Activated CD8-positive, alpha-beta T cell treated with anti-CD3 and anti-CD28 coated beads, Interleukin-2, amount 10 ng/mL, durations not matched to agents 7 days and 5 days (primary cell): ENCODE data around the gene KCNH8. TPM values are rescaled to one million over a fixed set of nuclear protein-coding genes. Genes with fewer than 3 reads are reported as not detected.
A peak's percentile ranks its signal among the peaks of the same experiment; 100 is the strongest.

Experiments used
- ATAC-seq: fragments of 150-1000 bp; cut with Tn5 transposase; one replicate; pipeline ENCODE4 v1.10.0; 2021; ENCODE audit warnings: moderate library complexity
- CTCF ChIA-PET: fragments of 350-600 bp; sonication (Branson Sonifier 250); formaldehyde crosslinking; loops from one replicate; lab custom pipeline; 2021; ENCODE audit warnings: antibody characterized with exemption; lab: Charles Lee
- POLR2A ChIA-PET: fragments of 350-600 bp; sonication (Branson Sonifier 250); formaldehyde crosslinking; loops from one replicate; lab custom pipeline; 2021; ENCODE audit warnings: antibody characterized with exemption; lab: Charles Lee
- DNase-seq: peaks from one replicate; pipeline ENCODE4 v3.0.0-alpha.2; 2020
- H3K27ac Mint-ChIP-seq: one replicate; pipeline ENCODE4 v1.8.0; 2021; ENCODE audit warnings: mild to moderate bottlenecking, mixed read lengths
- H3K27me3 Mint-ChIP-seq: one replicate; pipeline ENCODE4 v1.8.0; 2021; ENCODE audit warnings: low read depth, mixed read lengths
- H3K36me3 Mint-ChIP-seq: one replicate; pipeline ENCODE4 v1.8.0; 2021; ENCODE audit warnings: low read depth, mixed read lengths
- H3K4me1 Mint-ChIP-seq: one replicate; pipeline ENCODE4 v1.8.0; 2021; ENCODE audit warnings: low read depth, mixed read lengths
- H3K4me3 Mint-ChIP-seq: one replicate; pipeline ENCODE4 v1.8.0; 2021; ENCODE audit warnings: mild to moderate bottlenecking, mixed read lengths
- H3K9me3 Mint-ChIP-seq: one replicate; pipeline ENCODE4 v1.8.0; 2022; ENCODE audit warnings: mixed read lengths; ENCODE audit not compliant: insufficient read depth
- total RNA-seq, 2 experiments: library from RNA; stranded (reverse); gene quantifications; one replicate each; pipeline ENCODE4 v1.2.3, GENCODE V29; 2021

The KCNH8 gene
- total RNA-seq, 2 experiments from 2014 or later = not detected

GRCh38 chr3:19342389-19342788 is 194.1 kb downstream of the KCNH8 start:
- no peak for ATAC-seq
- no peaks in the 10 kb centered on the region for H3K9me3 Mint-ChIP-seq
- no peak for DNase-seq
- CTCF ChIA-PET = no interaction called here
- peaks cover under 1% of the 10 kb centered on the region for H3K27me3 Mint-ChIP-seq
- no peak overlapping the region for H3K4me3 Mint-ChIP-seq
- H3K36me3 Mint-ChIP-seq = no peaks in the 10 kb centered on the region
- no peak overlapping the region for H3K27ac Mint-ChIP-seq
- no peaks in the 10 kb centered on the region for H3K4me1 Mint-ChIP-seq
- POLR2A ChIA-PET = no interaction called here

- no peak overlapping the region for H3K27ac Mint-ChIP-seq
- no peaks in the 10 kb centered on the region for H3K4me1 Mint-ChIP-seq
- no peak for ATAC-seq
- ChIA-PET POLR2A (no interaction called here), CTCF (interaction anchor here (1.5 to 3.2 kb wide), 2 partner anchors 118 to 520 kb away, joined by 3 to 20 read pairs; no protein-coding TSS in a partner anchor)
- H3K9me3 Mint-ChIP-seq = no peaks in the 10 kb centered on the region
- H3K36me3 Mint-ChIP-seq = no peaks in the 10 kb centered on the region
- no peak for DNase-seq
- no peak overlapping the region for H3K4me3 Mint-ChIP-seq
- H3K27me3 Mint-ChIP-seq = peaks cover 2% of the 10 kb centered on the region
Observed at GRCh38 chr3:19346759-19347158, 198.4 kb downstream of the KCNH8 start.

- ATAC-seq (no peak), DNase-seq (no peak)
- Mint-ChIP-seq H3K36me3 (no peaks in the 10 kb centered on the region), H3K4me1 (no peaks in the 10 kb centered on the region), H3K27ac (no peak overlapping the region), H3K4me3 (no peak overlapping the region), H3K9me3 (no peaks in the 10 kb centered on the region), H3K27me3 (peaks cover 2% of the 10 kb centered on the region)
- CTCF ChIA-PET = interaction anchor here (0.7 to 3.2 kb wide), 2 partner anchors 519 to 538 kb away, joined by 3 to 20 read pairs; no protein-coding TSS in a partner anchor
- POLR2A ChIA-PET = no interaction called here
Observed at GRCh38 chr3:19347671-19348070, 199.4 kb downstream of the KCNH8 start.

GRCh38 chr3:19348500-19348899 is 200.2 kb downstream of the KCNH8 start:
- Mint-ChIP-seq H3K27ac (no peak overlapping the region), H3K4me1 (no peaks in the 10 kb centered on the region), H3K36me3 (no peaks in the 10 kb centered on the region), H3K4me3 (no peak overlapping the region), H3K9me3 (no peaks in the 10 kb centered on the region), H3K27me3 (peaks cover 2% of the 10 kb centered on the region)
- POLR2A ChIA-PET = no interaction called here
- ATAC-seq (no peak), DNase-seq (no peak)
- CTCF ChIA-PET = interaction anchor here (0.7 to 3.2 kb wide), 6 partner anchors 14 to 537 kb away, joined by 3 to 20 read pairs (median 4); no protein-coding TSS in a partner anchor

- H3K4me3 Mint-ChIP-seq = no peak overlapping the region
- POLR2A ChIA-PET = no interaction called here
- no peaks in the 10 kb centered on the region for H3K4me1 Mint-ChIP-seq
- peak; percentile 30 for DNase-seq
- no peak for ATAC-seq
- H3K36me3 Mint-ChIP-seq = no peaks in the 10 kb centered on the region
- peaks cover 2% of the 10 kb centered on the region for H3K27me3 Mint-ChIP-seq
- CTCF ChIA-PET = interaction anchor here (0.8 to 3.2 kb wide), 6 partner anchors 14 to 579 kb away, joined by 3 to 20 read pairs (median 4); no protein-coding TSS in a partner anchor
- H3K9me3 Mint-ChIP-seq = no peaks in the 10 kb centered on the region
- H3K27ac Mint-ChIP-seq = no peak overlapping the region
Observed at GRCh38 chr3:19348941-19349564, 200.7 kb downstream of the KCNH8 start.

- ATAC-seq (no peak), DNase-seq (no peak)
- no peaks in the 10 kb centered on the region for H3K36me3 Mint-ChIP-seq
- H3K27ac Mint-ChIP-seq = no peak overlapping the region
- H3K27me3 Mint-ChIP-seq = no peaks in the 10 kb centered on the region
- ChIA-PET POLR2A (no interaction called here), CTCF (no interaction called here)
- no peak overlapping the region for H3K4me3 Mint-ChIP-seq
- no peaks in the 10 kb centered on the region for H3K9me3 Mint-ChIP-seq
- H3K4me1 Mint-ChIP-seq = no peaks in the 10 kb centered on the region
Observed at GRCh38 chr3:19357947-19358346, 209.6 kb downstream of the KCNH8 start.

- no peaks in the 10 kb centered on the region for H3K36me3 Mint-ChIP-seq
- POLR2A ChIA-PET = no interaction called here
- H3K27ac Mint-ChIP-seq = no peak overlapping the region
- CTCF ChIA-PET = interaction anchor here (1.6 kb wide), 1 partner anchor 14 kb away, joined by 4 read pairs; no protein-coding TSS in a partner anchor
- H3K4me3 Mint-ChIP-seq = no peak overlapping the region
- DNase-seq (no peak), ATAC-seq (no peak)
- no peaks in the 10 kb centered on the region for H3K9me3 Mint-ChIP-seq
- H3K4me1 Mint-ChIP-seq = no peaks in the 10 kb centered on the region
- H3K27me3 Mint-ChIP-seq = no peaks in the 10 kb centered on the region
Observed at GRCh38 chr3:19363071-19363470, 214.8 kb downstream of the KCNH8 start.

- Mint-ChIP-seq H3K27me3 (no peaks in the 10 kb centered on the region), H3K4me1 (no peaks in the 10 kb centered on the region), H3K4me3 (no peak overlapping the region), H3K27ac (no peak overlapping the region), H3K36me3 (no peaks in the 10 kb centered on the region), H3K9me3 (no peaks in the 10 kb centered on the region)
- ChIA-PET POLR2A (no interaction called here), CTCF (no interaction called here)
- DNase-seq (no peak), ATAC-seq (no peak)
Observed at GRCh38 chr3:19364148-19364547, 215.8 kb downstream of the KCNH8 start.

GRCh38 chr3:19365471-19365870 is 217.2 kb downstream of the KCNH8 start:
- H3K4me3 Mint-ChIP-seq = no peak overlapping the region
- no peak overlapping the region for H3K27ac Mint-ChIP-seq
- H3K9me3 Mint-ChIP-seq = no peaks in the 10 kb centered on the region

GRCh38 chr3:19384868-19385267 is 236.6 kb downstream of the KCNH8 start:
- no peak for ATAC-seq
- ChIA-PET POLR2A (no interaction called here), CTCF (interaction anchor here (0.5 kb wide), 1 partner anchor 268 kb away, joined by 3 read pairs; no protein-coding TSS in a partner anchor)
- Mint-ChIP-seq H3K36me3 (no peaks in the 10 kb centered on the region), H3K4me3 (no peak overlapping the region), H3K4me1 (no peaks in the 10 kb centered on the region), H3K27ac (no peak overlapping the region), H3K27me3 (peaks cover 2% of the 10 kb centered on the region), H3K9me3 (no peaks in the 10 kb centered on the region)
- no peak for DNase-seq

More at GRCh38 chr3:19365471-19365870, 217.2 kb downstream of the KCNH8 start:
- DNase-seq (no peak), ATAC-seq (no peak)
- H3K4me1 Mint-ChIP-seq = no peaks in the 10 kb centered on the region
- no peaks in the 10 kb centered on the region for H3K36me3 Mint-ChIP-seq
- CTCF ChIA-PET = no interaction called here
- POLR2A ChIA-PET = no interaction called here
- H3K27me3 Mint-ChIP-seq = no peaks in the 10 kb centered on the region

- Mint-ChIP-seq H3K27me3 (no peaks in the 10 kb centered on the region), H3K4me3 (no peak overlapping the region), H3K4me1 (no peaks in the 10 kb centered on the region), H3K36me3 (no peaks in the 10 kb centered on the region), H3K9me3 (no peaks in the 10 kb centered on the region), H3K27ac (no peak overlapping the region)
- DNase-seq (no peak), ATAC-seq (no peak)
- POLR2A ChIA-PET = no interaction called here
- CTCF ChIA-PET = no interaction called here
Observed at GRCh38 chr3:19392150-19392549, 243.8 kb downstream of the KCNH8 start.

GRCh38 chr3:19394946-19395345 is 246.6 kb downstream of the KCNH8 start:
- H3K4me1 Mint-ChIP-seq = no peaks in the 10 kb centered on the region
- no peak overlapping the region for H3K4me3 Mint-ChIP-seq
- no peaks in the 10 kb centered on the region for H3K27me3 Mint-ChIP-seq
- DNase-seq (no peak), ATAC-seq (no peak)
- ChIA-PET CTCF (no interaction called here), POLR2A (no interaction called here)
- no peaks in the 10 kb centered on the region for H3K36me3 Mint-ChIP-seq
- no peaks in the 10 kb centered on the region for H3K9me3 Mint-ChIP-seq
- H3K27ac Mint-ChIP-seq = no peak overlapping the region
